GM18520 (cell line): Measurements from ENCODE around the gene ARID3B.
"Not testable (repeated sequence)": the region's sequence is repeated elsewhere in the genome, so short reads cannot be mapped to it uniquely, and the experiment has no call there.

Experiments used
- ATAC-seq: cut with Tn5 transposase; IDR thresholded peaks from one replicate; pipeline ENCODE4 v1.9.1; 2021; ENCODE audit not compliant: unreplicated experiment

ARID3B gene

GRCh38 chr15:74618841-74619596, 78.0 kb downstream of the ARID3B start:
- no peak for ATAC-seq

GRCh38 chr15:74619916-74620635, 79.1 kb downstream of the ARID3B start:
- ATAC-seq = no peak

- ATAC-seq = no peak
Measured at GRCh38 chr15:74620636-74621545, 79.9 kb downstream of the ARID3B start.

GRCh38 chr15:74621546-74621920, 80.5 kb downstream of the ARID3B start:
- no peak for ATAC-seq

- ATAC-seq = no peak
Measured at GRCh38 chr15:74621936-74622335, 80.9 kb downstream of the ARID3B start.

- ATAC-seq = no peak
Measured at GRCh38 chr15:74622758-74623157, 81.7 kb downstream of the ARID3B start.

GRCh38 chr15:74624020-74624602, 83.1 kb downstream of the ARID3B start:
- ATAC-seq = no peak

GRCh38 chr15:74625693-74626092, 84.7 kb downstream of the ARID3B start:
- ATAC-seq = no peak

- no peak for ATAC-seq
Measured at GRCh38 chr15:74626336-74626735, 85.3 kb downstream of the ARID3B start.

- peak; percentile 31 for ATAC-seq
Measured at GRCh38 chr15:74626752-74627692, 86.0 kb downstream of the ARID3B start.

GRCh38 chr15:74627766-74628165, 86.7 kb downstream of the ARID3B start:
- no peak for ATAC-seq

- ATAC-seq = no peak
Measured at GRCh38 chr15:74628199-74628598, 87.2 kb downstream of the ARID3B start.

- no peak for ATAC-seq
Measured at GRCh38 chr15:74628949-74629348, 87.9 kb downstream of the ARID3B start.

GRCh38 chr15:74629696-74630095, 88.7 kb downstream of the ARID3B start:
- ATAC-seq = not testable (repeated sequence)

GRCh38 chr15:74630284-74631086, 89.5 kb downstream of the ARID3B start:
- no peak for ATAC-seq

- ATAC-seq = no peak
Measured at GRCh38 chr15:74631087-74631385, 90.0 kb downstream of the ARID3B start.

GRCh38 chr15:74631408-74631807, 90.4 kb downstream of the ARID3B start:
- no peak for ATAC-seq

GRCh38 chr15:74631935-74632560, 91.0 kb downstream of the ARID3B start:
- no peak for ATAC-seq

GRCh38 chr15:74632601-74633000, 91.6 kb downstream of the ARID3B start:
- ATAC-seq = no peak
